ENCODE measurements around the gene SNX9. TPM values are rescaled to one million over a fixed set of nuclear protein-coding genes. Genes with fewer than 3 reads are reported as not detected.
A peak's percentile ranks its signal among the peaks of the same experiment; 100 is the strongest.
"Not testable (repeated sequence)": the region's sequence is repeated elsewhere in the genome, so short reads cannot be mapped to it uniquely, and the experiment has no call there.

Gene SNX9
- total RNA-seq, 2 experiments from 2014 or later = 46.6 to 48.5 TPM

DNA sequence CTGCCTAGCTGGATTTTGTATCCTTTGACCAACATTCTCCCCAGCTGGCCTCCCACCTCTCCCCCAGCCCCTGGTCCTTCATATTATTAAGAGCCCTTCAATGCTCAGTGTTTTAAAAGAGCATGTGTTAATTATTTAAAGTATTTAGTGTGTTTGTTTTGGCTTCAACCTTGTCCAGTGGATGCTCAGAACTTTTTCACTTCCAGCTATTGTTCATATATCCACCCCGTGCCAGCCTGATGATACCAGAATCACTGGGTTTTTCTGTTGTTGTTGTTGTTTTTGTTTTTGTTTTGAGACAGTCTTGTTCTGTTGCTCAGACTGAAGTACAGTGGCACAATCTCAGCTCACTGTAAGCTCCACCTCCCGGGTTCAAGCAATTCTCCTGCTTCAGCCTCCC, 30.4 kb upstream of the SNX9 start:
- Histone ChIP-seq H3K9me3 (ENCODE audit: control insufficient read depth in 1 of 2, insufficient read depth in 1 of 2, low read length in 2 of 2) (no peaks in the 10 kb centered on the region), H3K27me3 (ENCODE audit: control insufficient read depth in 1 of 2, insufficient read depth in 2 of 2, low read length in 2 of 2) (no peaks in the 10 kb centered on the region), H3K4me3 (ENCODE audit: low read length) (no peak overlapping the region), H3K36me3 (ENCODE audit: insufficient read depth, low read length) (no peaks in the 10 kb centered on the region), H3K27ac (ENCODE audit: low read depth in 1 of 2, low read length in 2 of 2) (no peak overlapping the region), H3K4me1 (ENCODE audit: insufficient read depth, low read length) (peaks cover 4% of the 10 kb centered on the region)
- Mint-ChIP-seq H3K9me3 (no peaks in the 10 kb centered on the region), H3K4me1 (ENCODE audit: low read depth) (peaks cover 11% of the 10 kb centered on the region), H3K36me3 (ENCODE audit: low read depth) (no peaks in the 10 kb centered on the region), H3K4me3 (no peak overlapping the region), H3K27ac (no peak overlapping the region), H3K27me3 (no peaks in the 10 kb centered on the region)
- no peak for TF ChIP-seq CTCF (IDR thresholded peaks at IDR 0.05)
- no peak for ATAC-seq (ENCODE audit: poor library complexity)
- ChIA-PET POLR2A (interaction anchor here (2.9 kb wide), 1 partner anchor 8 kb away, joined by 7 read pairs; no protein-coding TSS in a partner anchor), CTCF (interaction anchor here (0.8 kb wide), 1 partner anchor 80 kb away, joined by 3 read pairs; no protein-coding TSS in a partner anchor)
- DNase-seq = no peak
- intact Hi-C loops (cut with DNase I, micrococcal nuclease) = no loop called here

DNA sequence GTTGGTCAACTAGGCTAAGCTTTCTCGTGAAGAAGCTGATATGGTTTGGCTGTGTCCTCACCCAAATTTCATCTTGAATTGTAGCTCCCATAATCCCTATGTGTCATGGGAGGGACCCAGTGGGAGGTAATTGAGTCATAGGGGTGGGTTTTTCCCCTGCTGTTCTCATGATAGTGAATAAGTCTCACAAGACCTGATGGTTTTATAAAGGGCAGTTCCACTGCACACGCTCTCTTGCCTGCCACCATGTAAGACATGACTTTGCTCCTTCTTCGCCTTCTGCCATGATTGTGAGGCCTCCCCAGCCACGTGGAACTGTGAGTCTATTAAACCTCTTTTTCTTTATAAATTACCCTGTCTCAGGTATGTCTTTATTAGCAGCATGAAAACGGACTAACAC, 29.0 kb upstream of the SNX9 start:
- H3K27ac Mint-ChIP-seq; H3K9me3 Mint-ChIP-seq; H3K27me3 ChIP-seq (ENCODE audit: control insufficient read depth in 1 of 2, insufficient read depth in 2 of 2, low read length in 2 of 2); H3K4me3 Mint-ChIP-seq; H3K27me3 Mint-ChIP-seq; H3K4me1 ChIP-seq (ENCODE audit: insufficient read depth, low read length); H3K4me3 ChIP-seq (ENCODE audit: low read length); intact Hi-C loops (cut with DNase I, micrococcal nuclease); H3K36me3 Mint-ChIP-seq (ENCODE audit: low read depth); POLR2A ChIA-PET; H3K27ac ChIP-seq (ENCODE audit: low read depth in 1 of 2, low read length in 2 of 2); H3K36me3 ChIP-seq (ENCODE audit: insufficient read depth, low read length); H3K9me3 ChIP-seq (ENCODE audit: control insufficient read depth in 1 of 2, insufficient read depth in 1 of 2, low read length in 2 of 2); ATAC-seq (ENCODE audit: poor library complexity): not testable (repeated sequence)
- CTCF ChIA-PET = interaction anchor here (0.6 kb wide), 1 partner anchor 60 kb away, joined by 3 read pairs; no protein-coding TSS in a partner anchor
- H3K4me1 Mint-ChIP-seq (ENCODE audit: low read depth) = peaks cover 11% of the 10 kb centered on the region
- DNase-seq = peak in 1 of 14 experiments; percentile 33

DNA sequence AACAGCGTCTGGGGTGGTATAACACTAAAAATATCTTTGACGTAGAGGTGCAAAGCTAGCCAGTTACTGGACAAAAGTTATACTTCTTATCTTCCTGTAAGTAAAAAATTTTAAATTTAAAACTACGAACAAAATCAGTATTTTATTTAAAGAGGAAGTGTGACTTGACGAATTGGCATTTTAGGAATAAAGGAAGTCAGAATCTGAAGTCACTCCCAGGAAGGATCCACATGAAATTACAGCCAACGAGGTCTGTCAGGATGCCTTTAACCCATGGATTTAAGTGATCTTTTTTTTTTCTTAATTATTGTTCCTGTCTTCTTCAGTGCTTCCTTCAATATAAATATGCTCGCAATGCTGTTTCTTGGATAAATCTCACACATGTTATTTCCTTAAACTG, 27.2 kb upstream of the SNX9 start:
- peaks cover 4% of the 10 kb centered on the region for H3K27me3 Mint-ChIP-seq
- no peak overlapping the region for H3K27ac ChIP-seq (ENCODE audit: low read depth in 1 of 2, low read length in 2 of 2)
- no peak overlapping the region for H3K27ac Mint-ChIP-seq
- H3K4me1 Mint-ChIP-seq (ENCODE audit: low read depth) = peaks cover 11% of the 10 kb centered on the region
- H3K4me1 ChIP-seq (ENCODE audit: insufficient read depth, low read length) = no peaks in the 10 kb centered on the region
- intact Hi-C loops (cut with DNase I, micrococcal nuclease) = no loop called here
- CTCF ChIA-PET = no interaction called here
- TF ChIP-seq CTCF (IDR thresholded peaks at IDR 0.05) = no peak
- ATAC-seq (ENCODE audit: poor library complexity) = no peak
- H3K36me3 Mint-ChIP-seq (ENCODE audit: low read depth) = no peaks in the 10 kb centered on the region
- no peaks in the 10 kb centered on the region for H3K27me3 ChIP-seq (ENCODE audit: control insufficient read depth in 1 of 2, insufficient read depth in 2 of 2, low read length in 2 of 2)
- no peak for DNase-seq
- no peak overlapping the region for H3K4me3 ChIP-seq (ENCODE audit: low read length)
- no peaks in the 10 kb centered on the region for H3K9me3 ChIP-seq (ENCODE audit: control insufficient read depth in 1 of 2, insufficient read depth in 1 of 2, low read length in 2 of 2)
- no peaks in the 10 kb centered on the region for H3K9me3 Mint-ChIP-seq
- no peak overlapping the region for H3K4me3 Mint-ChIP-seq
- no peaks in the 10 kb centered on the region for H3K36me3 ChIP-seq (ENCODE audit: insufficient read depth, low read length)
- POLR2A ChIA-PET = no interaction called here

GRCh38 chr6:157798851-157799250, 24.2 kb upstream of the SNX9 start:
- H3K36me3 Mint-ChIP-seq (ENCODE audit: low read depth) = no peaks in the 10 kb centered on the region
- Histone ChIP-seq H3K9me3 (ENCODE audit: control insufficient read depth in 1 of 2, insufficient read depth in 1 of 2, low read length in 2 of 2) (no peaks in the 10 kb centered on the region), H3K27ac (ENCODE audit: low read depth in 1 of 2, low read length in 2 of 2) (no peak overlapping the region), H3K4me1 (ENCODE audit: insufficient read depth, low read length) (no peaks in the 10 kb centered on the region), H3K36me3 (ENCODE audit: insufficient read depth, low read length) (no peaks in the 10 kb centered on the region), H3K4me3 (ENCODE audit: low read length) (no peak overlapping the region), H3K27me3 (ENCODE audit: control insufficient read depth in 1 of 2, insufficient read depth in 2 of 2, low read length in 2 of 2) (no peaks in the 10 kb centered on the region)
- CTCF ChIA-PET = no interaction called here
- no peak overlapping the region for H3K27ac Mint-ChIP-seq
- no peak for TF ChIP-seq CTCF (IDR thresholded peaks at IDR 0.05)
- H3K4me1 Mint-ChIP-seq (ENCODE audit: low read depth) = peaks cover 7% of the 10 kb centered on the region
- peaks cover 4% of the 10 kb centered on the region for H3K27me3 Mint-ChIP-seq
- ATAC-seq (ENCODE audit: poor library complexity) = no peak
- no peak for DNase-seq
- POLR2A ChIA-PET = no interaction called here
- intact Hi-C loops (cut with DNase I, micrococcal nuclease) = no loop called here
- no peak overlapping the region for H3K4me3 Mint-ChIP-seq
- H3K9me3 Mint-ChIP-seq = no peaks in the 10 kb centered on the region

- peak in 1 of 14 experiments; percentile 25 for DNase-seq
- H3K27me3 Mint-ChIP-seq; H3K9me3 ChIP-seq (ENCODE audit: control insufficient read depth in 1 of 2, insufficient read depth in 1 of 2, low read length in 2 of 2); H3K4me1 ChIP-seq (ENCODE audit: insufficient read depth, low read length); CTCF ChIA-PET; H3K4me3 ChIP-seq (ENCODE audit: low read length); H3K27ac Mint-ChIP-seq; ATAC-seq (ENCODE audit: poor library complexity); H3K27me3 ChIP-seq (ENCODE audit: control insufficient read depth in 1 of 2, insufficient read depth in 2 of 2, low read length in 2 of 2); intact Hi-C loops (cut with DNase I, micrococcal nuclease); H3K9me3 Mint-ChIP-seq; H3K36me3 ChIP-seq (ENCODE audit: insufficient read depth, low read length); H3K4me1 Mint-ChIP-seq (ENCODE audit: low read depth); H3K4me3 Mint-ChIP-seq; H3K27ac ChIP-seq (ENCODE audit: low read depth in 1 of 2, low read length in 2 of 2); H3K36me3 Mint-ChIP-seq (ENCODE audit: low read depth): not testable (repeated sequence)
- POLR2A ChIA-PET = interaction anchor here (2.1 kb wide), 1 partner anchor 8 kb away, joined by 7 read pairs; no protein-coding TSS in a partner anchor
Observed at GRCh38 chr6:157799561-157799960, 23.5 kb upstream of the SNX9 start.
